HG02623 (cell line): ENCODE results near the gene ATAD5.
"Not testable (repeated sequence)": the region's sequence is repeated elsewhere in the genome, so short reads cannot be mapped to it uniquely, and the experiment has no call there.

Source experiments
- ATAC-seq: cut with Tn5 transposase; IDR thresholded peaks from one replicate; pipeline ENCODE4 v1.9.1; 2021; ENCODE audit warnings: moderate library complexity; ENCODE audit not compliant: unreplicated experiment

ATAD5 gene

DNA sequence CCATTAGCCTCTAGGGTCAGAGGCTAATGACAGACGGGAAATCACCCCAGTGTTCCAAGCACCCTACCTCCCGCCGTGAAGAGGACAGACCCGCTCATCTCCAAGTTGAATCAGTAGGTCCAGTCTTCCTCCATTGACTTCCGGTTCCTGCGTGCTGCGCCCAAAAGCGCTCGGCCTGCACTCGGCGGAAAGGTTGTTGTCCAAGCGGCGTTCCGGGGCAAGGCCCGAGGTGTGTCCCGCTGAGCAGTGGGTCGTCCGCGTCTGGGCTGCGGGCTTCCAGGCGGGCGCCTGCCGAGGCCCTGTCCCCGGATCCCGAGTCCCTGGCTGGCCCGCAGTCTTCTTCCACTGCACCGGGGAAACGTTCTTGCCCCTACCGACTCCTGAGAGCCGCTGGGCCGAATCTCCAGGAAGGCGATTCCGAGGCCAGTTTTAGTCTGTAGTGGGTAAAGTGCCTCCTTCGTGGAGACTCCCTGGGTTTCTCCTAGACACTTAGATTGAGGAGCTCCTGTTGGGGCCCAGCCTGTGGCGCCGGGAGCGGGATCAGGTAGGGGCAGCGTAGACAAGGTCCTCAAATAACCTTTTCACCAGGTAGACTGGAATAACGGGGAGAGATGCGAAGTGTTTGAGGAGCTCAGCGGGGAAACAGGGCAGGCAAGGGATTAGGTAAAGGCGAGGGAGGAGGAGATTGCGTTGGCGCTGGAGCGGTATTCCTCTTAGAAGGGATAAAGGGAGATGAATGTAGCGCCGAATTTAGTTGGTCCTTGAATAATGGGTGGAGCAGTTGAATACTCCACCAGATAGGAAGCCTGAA lies 74.5 kb downstream of the ATAD5 start, which contains the start of gene TEFM:
Gene TEFM, minus strand, starts transcription at position 138 of the 811 bp plus-strand sequence. Its CDS starts 40 bp downstream, at position 98.
- peak; percentile 74 for ATAC-seq

DNA sequence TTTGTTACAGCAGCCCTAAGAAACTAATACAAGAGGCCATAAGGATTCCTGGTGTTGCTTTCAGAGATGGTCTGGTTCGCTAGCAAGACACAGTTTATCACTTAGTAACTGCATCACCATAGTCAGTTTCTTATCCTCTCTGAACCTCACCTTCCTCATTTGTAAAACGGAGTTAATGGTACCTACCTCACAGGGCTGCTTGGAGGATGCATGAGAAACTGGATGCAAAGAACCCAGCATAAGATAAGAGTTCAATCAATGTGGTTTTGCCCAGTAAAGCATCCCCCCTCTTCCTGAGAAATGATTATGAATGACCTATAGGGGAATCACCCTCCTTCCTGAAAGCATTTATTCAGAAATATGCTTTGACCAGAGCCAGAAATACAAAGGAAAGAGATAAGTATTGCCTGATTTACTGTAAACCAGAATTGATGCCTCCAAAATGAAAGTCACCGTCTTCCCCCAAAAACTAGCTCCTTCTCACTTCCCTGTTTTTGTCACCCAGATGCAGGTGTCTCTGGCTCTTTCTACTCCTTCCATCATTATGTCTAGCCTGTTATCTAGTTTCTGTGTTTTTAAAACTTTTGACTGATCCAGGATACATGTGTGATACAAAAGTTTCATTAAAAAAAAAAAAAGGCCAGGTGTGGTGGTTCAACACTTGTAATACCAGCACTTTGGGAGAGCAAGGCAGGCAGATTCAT lies 77.1 kb downstream of the ATAD5 start:
- no peak for ATAC-seq

DNA sequence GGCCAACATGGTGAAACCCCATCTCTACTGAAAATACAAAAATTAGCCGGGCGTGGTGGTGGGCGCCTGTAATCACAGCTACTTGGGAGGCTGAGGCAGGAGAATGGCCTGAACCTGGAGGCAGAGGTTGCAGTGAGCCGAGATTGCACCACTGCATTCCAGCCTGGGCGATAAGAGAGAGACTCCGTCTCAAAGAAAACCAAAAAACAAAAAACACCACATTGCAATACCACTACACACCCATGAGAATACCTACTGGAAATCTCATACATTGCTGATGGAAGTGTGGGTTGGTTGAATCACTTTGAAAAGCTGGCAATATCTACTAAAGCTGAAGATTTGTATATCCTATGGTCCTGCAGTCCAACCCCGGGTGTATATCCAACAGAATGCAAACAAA lies 78.4 kb downstream of the ATAD5 start:
- ATAC-seq: not testable (repeated sequence)

DNA sequence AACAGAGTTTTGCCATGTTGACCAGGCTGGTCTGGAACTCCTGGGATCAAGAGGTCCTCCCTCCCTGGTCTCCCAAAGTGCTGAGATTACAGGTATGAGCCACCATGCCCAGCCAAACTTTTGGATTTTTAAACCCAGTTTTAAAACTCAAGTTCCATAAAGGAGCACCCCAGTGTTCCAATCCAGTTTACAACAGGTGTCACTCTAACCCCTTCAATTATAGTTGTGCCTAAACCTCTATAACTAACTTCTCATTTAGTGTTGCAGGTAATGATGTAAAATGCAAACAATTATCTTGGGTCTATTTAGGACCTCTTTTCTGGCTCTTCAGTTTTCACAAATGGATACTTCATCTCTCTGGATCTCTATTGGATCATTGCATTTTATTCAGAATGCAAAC lies 82.2 kb downstream of the ATAD5 start:
- no peak for ATAC-seq

DNA sequence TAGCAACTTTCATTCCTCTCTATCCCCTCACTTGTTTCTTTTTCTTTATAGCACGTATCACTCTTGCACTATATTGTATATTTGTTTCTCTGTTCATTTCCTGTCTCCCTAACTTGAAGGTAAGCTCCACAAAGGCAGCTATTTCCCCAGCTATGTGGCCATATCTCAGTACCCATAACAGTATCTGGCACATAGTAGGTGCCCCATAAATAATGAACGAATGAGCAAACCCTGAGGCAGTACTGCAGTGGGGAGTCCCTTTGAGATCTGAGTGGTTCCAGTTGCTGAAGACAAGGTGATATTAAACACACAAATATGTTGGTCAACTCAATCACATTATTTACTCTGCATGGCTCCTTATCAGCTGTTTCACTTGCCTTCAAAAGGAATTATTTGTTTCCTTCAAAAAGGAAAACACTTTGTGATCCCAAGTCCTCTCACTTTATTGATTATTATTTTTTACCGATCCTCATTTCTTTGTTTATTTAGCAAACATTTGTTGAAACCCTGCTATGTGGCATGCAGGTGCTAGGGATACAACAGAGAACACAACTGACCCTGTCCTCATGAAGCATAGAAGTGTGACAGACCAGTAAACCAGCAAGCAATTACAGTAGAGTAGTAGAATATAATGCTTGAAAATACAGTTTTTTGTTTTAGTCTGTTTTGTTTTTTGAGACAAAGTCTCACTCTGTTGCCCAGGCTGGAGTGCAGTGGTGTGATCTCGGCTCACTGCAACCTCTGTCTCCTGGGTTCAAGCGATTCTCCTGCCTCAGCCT lies 84.3 kb downstream of the ATAD5 start:
- ATAC-seq: no peak

DNA sequence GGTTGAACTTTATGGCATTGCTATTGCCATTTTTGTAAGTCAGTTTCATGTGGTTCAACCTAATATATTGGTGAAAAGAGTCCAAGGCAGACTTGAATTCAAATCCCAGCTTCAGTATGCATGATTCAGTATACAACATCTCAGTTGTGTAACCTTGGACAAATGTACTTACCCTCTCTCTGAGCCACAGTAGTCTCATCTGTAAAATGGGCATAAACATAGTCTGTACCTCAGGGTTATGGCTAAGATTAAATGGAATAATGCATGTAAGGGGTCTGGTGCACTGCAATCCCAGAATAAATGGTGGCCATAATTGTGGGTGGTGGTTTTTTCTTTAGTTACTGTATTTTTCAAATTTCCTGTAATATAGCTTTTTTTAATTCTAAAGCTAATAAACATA lies 85.3 kb downstream of the ATAD5 start:
- ATAC-seq: no peak

DNA sequence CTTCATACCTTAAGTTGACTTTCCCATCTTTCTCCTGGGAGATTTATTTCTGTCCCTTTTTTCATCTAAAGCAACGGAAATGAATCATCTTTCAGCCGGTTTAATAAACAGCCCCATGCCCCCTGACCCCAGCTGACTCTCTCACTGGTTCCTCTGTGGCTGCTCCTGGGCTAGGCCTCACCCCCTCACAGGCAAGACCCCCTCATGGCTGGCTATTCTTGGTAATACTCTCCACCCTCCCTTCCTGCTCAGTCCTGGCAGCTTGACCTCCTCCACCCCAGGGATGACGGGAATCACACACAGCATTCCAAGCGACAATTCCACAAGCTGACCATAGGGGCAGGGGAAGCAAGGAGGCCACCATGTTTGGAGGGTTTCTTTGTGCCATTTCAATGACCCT lies 88.5 kb downstream of the ATAD5 start:
- no peak for ATAC-seq

DNA sequence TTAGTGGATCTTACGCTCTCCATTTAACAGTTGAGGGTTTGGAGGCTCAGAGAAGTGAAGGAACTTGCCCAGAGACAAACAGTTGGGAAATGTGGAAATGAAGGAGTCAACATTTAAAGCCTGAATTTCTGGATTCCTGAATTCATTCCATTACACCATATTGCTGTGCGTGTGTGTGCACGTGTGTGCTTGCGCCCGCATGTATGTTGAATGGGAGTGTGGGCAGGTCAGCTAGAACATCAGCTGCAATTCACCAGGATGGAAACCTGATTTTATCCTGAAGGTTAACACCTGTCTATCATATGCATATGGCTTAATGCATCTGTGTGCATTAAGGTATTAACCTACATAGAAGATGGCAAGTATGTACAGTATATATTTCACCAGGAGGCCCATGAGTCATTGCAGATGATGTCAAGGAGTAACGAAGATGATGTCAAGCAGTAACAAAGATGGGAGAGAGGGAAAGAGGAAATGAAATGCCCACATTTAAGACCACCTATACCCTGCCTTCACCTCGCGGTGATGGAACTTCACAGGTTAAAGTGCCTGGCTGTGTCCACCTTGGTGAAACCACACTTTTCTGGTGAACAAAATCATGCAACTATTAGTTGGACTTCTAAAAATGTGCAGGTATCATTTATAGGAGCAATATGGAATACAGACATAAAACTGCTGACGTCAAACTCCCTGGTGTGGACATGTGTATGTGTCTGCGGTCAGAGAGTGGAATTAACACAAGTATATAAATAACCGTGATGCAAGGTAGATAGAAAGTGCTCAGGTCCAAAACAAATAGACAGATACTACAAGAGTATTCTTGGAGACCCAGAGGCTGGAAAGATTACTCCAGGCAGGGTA lies 89.1 kb downstream of the ATAD5 start:
- ATAC-seq: no peak

DNA sequence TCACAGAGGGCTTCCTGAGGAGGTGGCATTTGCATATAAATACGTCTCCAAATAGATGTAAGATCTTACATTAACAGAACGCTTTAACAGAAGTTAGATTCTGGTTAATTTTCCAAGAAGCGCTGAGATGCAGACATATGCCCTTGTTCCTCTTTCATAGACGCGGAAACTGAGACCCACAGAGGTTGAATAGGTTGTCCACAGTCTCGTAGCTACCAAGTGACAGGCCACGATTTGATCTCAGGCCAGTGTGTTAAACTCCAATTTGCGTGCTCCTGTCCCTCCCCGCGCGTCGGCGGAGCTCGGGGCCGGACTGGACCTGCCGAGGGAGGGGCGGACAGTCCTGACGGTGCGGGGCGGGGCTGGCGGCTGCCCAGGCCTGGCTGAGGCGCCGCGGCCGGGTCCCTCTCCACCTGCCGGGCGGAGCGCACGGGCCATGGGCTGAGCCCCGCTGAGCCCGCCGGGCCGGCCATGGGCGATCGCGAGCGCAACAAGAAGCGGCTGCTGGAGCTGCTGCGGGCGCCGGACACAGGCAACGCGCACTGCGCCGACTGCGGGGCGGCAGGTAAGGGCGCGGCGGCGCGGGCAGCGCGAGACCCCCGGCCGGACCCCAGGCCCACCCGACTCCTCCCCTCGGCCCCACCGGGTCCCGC lies 89.9 kb downstream of the ATAD5 start, which contains the start of gene ADAP2:
Gene ADAP2, plus strand, starts transcription at position 402 of the 653 bp plus-strand sequence. Its CDS starts 70 bp downstream, at position 472.
- ATAC-seq: no peak

DNA sequence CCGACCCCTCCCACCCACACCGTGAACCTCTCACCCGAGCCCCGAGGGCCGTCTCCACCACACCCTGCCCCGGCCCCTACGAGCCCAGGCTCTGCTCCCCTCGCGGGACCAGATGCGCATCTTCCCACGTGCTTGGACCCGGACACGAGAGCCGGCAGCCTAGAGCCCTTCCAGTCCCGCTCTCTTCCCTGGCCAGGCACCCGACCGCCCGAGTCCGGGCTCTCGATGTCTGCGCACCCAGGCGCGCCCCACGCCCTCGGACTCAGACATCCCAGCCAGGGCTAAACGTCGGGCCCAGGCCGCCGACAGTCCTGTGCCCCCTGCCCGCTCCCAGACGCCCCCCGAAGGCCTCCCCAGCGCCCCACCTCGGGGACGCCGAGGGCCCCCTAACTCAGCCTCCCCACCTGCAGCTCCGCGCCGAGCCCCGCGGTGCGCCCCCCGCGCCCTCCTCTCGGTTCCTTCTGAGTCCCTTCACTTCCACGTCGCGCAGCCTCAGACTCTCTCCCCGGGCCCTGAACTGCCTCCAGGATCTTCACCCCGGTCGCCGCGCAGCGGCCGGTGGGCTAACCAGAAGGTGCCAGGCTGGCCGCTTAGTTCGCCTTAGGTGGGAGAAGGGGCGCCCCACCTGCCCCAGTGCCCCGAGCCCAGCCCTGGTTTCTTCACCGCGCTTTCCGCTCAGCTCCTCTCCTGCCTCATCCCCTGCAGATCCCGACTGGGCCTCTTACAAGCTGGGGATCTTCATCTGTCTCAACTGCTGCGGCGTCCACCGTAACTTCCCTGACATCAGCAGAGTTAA lies 90.7 kb downstream of the ATAD5 start:
- no peak for ATAC-seq

DNA sequence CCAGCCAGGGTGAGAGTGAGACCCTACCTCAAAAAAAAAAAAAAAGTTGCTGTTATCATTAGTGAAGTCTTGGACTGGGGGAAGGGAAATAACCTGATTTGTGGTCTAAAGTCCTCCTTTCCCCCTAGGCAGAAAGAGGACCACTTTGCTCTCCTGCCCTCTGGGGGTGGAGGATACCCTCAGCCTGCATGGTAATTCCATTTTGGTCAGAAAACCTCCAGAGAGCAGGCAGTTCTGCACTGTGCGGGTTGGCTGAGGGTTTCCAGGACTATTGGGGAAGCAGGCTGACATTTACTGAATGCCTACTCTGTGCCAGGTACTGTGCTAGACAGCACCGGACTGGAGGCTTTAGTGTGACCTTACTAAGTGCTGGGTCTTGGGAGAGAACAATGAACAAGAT lies 92.6 kb downstream of the ATAD5 start:
- no peak for ATAC-seq

DNA sequence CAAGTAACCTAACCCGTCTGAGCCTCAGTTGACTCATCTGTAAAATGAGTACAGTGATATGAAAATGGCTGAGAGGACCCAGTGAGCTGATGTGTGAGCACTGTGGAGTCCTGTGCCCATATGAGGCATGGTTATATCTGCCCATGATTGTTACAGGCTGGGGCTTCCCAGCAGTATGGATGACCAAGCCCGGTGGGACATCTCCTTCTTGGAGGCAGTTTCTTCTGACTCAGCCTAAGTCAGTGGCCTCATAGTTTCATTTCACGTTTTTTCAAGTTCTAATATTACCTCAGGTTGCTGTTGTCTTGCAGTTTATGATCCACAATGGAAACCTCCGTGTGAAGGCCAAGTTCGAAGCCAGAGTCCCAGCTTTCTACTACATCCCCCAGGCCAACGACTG lies 94.8 kb downstream of the ATAD5 start:
- no peak for ATAC-seq

DNA sequence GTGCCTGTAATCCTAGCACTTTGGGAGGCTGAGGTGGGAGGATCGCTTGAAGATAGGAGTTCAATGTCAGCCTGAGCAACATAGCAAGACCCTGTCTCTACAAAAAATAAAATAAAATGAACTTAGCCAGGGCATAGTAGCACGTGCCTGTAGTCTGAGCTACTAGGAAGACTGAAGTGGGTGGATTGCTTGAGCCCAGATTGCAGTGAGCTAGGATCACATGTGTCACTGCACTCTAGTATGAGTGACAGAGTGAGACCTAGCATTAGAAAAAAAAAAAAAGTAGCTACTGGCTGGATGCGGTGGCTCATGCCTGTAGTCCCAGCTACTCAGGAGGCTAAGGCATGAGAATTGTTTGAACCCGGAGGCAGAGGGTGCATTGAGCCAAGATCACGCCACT lies 96.0 kb downstream of the ATAD5 start:
- no peak for ATAC-seq

DNA sequence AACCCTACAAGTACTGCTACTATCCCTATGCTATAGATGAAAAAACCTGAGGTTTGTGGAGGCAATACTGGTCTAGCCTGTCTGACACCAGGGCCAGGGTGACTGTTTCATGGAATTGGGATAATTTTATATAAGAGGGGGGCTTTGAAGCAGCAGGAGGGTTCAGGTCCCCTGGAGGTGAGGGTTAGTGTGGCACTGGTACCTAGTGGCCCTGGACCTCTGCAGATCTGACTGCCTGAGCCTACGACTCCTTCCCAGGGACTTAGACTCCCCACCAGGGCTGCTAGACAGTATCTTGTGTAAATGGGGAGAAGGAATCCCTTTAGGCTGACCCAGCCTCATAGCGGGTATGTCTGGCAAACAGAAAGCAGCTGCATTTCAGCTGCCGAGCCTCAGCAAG lies 96.8 kb downstream of the ATAD5 start:
- ATAC-seq: no peak

DNA sequence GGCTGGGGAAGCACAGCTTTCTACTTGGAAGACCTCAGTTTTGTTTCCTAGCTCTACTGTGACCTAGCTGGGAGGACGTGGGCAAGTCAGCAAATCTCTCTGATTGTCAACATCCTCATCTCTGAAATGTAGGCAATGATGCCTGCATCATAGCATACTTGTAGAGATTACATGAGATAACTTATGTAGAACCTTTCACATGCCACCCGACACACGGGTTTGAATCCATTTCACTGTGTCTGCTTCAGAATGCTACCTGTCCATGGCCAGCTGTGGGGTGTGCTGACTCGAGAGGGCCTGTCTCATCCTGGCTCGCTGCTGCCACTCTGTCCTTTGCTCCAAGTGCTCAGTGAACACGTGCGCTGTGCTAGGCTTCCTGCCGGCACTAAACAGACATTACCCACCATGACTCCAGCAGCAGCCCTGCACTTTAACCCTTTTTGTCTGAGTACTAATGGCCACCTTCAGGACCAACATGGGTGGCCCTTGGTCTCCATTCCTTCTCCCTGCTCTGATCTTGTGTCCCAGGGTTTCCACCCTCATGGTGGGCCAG lies 97.4 kb downstream of the ATAD5 start:
- ATAC-seq: no peak

DNA sequence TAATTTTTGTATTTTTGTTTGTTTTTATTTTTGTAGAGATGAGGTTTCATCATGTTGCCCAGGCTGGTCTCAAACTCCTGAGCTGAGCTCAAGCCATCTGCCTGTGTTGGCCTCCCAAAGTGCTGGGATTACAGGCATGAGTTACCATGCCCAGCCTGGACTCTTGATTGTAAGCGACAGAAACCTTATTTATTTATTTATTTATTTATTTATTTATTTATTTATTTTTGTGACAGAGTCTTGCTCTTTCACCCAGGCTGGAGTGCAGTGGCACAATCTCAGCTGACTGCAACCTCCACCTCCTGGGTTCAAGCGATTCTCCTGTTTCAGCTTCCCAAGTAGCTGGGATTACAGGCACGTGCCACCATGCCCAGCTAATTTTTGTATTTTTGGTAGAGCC lies 98.1 kb downstream of the ATAD5 start:
- not testable (repeated sequence) for ATAC-seq

DNA sequence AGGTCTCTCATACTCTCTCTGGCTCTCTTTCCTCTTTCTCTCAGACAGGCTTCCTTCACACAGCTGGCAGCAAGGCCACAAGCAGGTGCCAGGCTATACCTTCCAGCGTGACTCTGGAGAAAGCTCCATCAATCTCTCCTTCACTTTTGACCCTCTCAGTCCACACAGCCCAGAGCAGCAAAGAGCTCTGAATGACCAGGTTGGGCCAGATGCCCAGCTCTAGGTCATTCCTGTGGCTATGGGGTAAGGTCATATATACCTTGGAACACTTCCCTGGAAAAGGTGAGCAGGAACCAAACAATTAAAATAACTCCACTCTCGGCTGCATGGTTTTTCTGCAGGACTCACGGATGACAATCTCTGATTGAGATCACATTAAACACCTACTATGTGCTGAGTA lies 98.7 kb downstream of the ATAD5 start:
- no peak for ATAC-seq

DNA sequence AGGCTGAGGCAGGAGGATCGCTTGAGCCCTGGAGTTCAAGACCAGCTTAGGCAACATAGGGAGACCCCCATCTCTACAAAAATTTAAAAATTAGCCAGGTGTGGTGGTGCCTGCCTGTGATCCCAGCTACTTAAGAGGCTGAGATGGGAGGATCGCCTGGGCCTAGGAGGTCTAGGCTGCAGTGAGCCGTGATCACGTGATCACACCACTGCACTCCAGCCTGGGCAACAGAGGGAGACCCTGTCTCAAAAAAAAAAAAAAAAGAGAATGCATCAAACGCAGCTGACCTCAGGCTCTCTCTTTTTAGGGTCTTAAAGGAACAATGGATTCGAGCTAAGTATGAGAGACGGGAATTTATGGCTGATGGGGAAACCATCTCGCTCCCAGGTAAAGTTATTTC lies 99.8 kb downstream of the ATAD5 start:
- ATAC-seq: not testable (repeated sequence)

DNA sequence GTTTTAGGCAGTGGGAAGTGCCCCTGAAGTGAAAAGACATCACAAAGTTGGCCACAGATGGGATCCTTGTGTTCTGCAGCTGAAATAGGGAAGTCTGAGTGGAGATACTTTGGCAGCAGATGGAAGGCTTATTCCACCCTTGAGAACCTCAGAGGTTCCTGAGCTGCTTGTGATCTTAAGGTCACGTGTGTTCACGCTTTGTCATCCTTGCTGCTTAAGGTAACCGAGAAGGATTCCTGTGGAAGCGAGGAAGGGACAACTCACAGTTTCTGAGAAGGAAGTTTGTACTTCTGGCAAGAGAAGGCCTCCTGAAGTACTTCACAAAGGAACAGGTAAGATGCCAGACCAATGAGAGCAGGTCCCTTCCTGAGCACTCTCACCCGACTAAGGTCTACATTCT lies 102.2 kb downstream of the ATAD5 start:
- no peak for ATAC-seq
